GM12878 (cell line): ENCODE data around the gene NAP1L5. TPM values are rescaled to one million over a fixed set of nuclear protein-coding genes. Genes with fewer than 3 reads are reported as not detected.

Experiments
- ATAC-seq: fragments of 200-7000 bp; cut with Tn5 transposase; 3 replicates; pipeline ENCODE4 v1.9.1; 2020; ENCODE audit warnings: mild to moderate bottlenecking, moderate library complexity
- BruUV-seq: library from RNA; stranded (reverse); fragments of 400-500 nt; replicated peaks from 2 replicates; lab custom pipeline; 2021; lab: Mats Ljungman, UMichigan
- CTCF ChIA-PET: fragments of 300-600 bp; sonication (Branson Sonifier 250); formaldehyde crosslinking; extraction: SDS; loops from one replicate; lab custom pipeline; 2021; ENCODE audit warnings: inconsistent platforms; lab: Yijun Ruan, JAX
- POLR2A ChIA-PET: fragments of 350-600 bp; formaldehyde crosslinking; extraction: SDS; loops from one replicate; lab custom pipeline; 2021; ENCODE audit warnings: inconsistent platforms; lab: Charles Lee
- RAD21 ChIA-PET: fragments of 300-600 bp; sonication (Branson Sonifier 250); formaldehyde crosslinking; loops from one replicate; lab custom pipeline; 2023; ENCODE audit warnings: antibody characterized with exemption; ENCODE audit not compliant: unreplicated experiment; lab: Charles Lee
- SMC1A ChIA-PET: fragments of 300-600 bp; sonication (Branson Sonifier 250); formaldehyde crosslinking; loops from one replicate; lab custom pipeline; 2023; ENCODE audit not compliant: unreplicated experiment, uncharacterized antibody; lab: Charles Lee
- DNase-seq: peaks from one replicate; pipeline ENCODE4 v3.0.0-alpha.2; 2011; ENCODE audit warnings: low read depth, low spot score
- FAIRE-seq: peaks from 3 replicates; lab custom pipeline; 2011; peaks lifted over from hg19 to GRCh38; lab: Jason Lieb, UNC
- H2AFZ ChIP-seq: 2 replicates; pipeline ENCODE4 v1.6.0; 2011; ENCODE audit warnings: low read depth, low read length, control low read depth; ENCODE audit not compliant: control insufficient read depth
- H3K27ac ChIP-seq: 2 replicates; pipeline ENCODE4 v1.5.1; 2011; ENCODE audit warnings: control low read depth; ENCODE audit not compliant: control insufficient read depth, insufficient read depth
- H3K27me3 ChIP-seq, 2 experiments: replicated peaks in 1 of 2; 2 replicates each; pipeline versions ENCODE4 v1.6.0 to v1.6.1; 2011; ENCODE audit warnings: low read length in 1 of 2; ENCODE audit not compliant: control insufficient read depth in 2 of 2, insufficient read depth in 2 of 2
- H3K36me3 ChIP-seq, 2 experiments: 2 replicates each; pipeline ENCODE4 v1.5.1; 2011; ENCODE audit warnings: low read length in 1 of 2; ENCODE audit not compliant: control insufficient read depth in 2 of 2, insufficient read depth in 2 of 2
- H3K4me1 ChIP-seq: 2 replicates; pipeline ENCODE4 v1.6.1; 2011; ENCODE audit warnings: mild to moderate bottlenecking, low read length, moderate library complexity, mixed read lengths; ENCODE audit not compliant: control insufficient read depth, insufficient read depth
- H3K4me2 ChIP-seq: 2 replicates; pipeline ENCODE4 v1.6.0; 2011; ENCODE audit warnings: control low read depth; ENCODE audit not compliant: control insufficient read depth, insufficient read depth
- H3K4me3 ChIP-seq: fragments of 200-600 bp; sonication (generic); 2 replicates; pipeline ENCODE4 v1.5.1; 2016
- H3K79me2 ChIP-seq: 2 replicates; pipeline ENCODE4 v1.6.0; 2011; ENCODE audit warnings: low read length; ENCODE audit not compliant: control insufficient read depth, insufficient read depth
- H3K9ac ChIP-seq: 2 replicates; pipeline ENCODE4 v1.8.0; 2011; ENCODE audit warnings: low read length, control low read depth, mixed read lengths; ENCODE audit not compliant: control insufficient read depth, insufficient read depth
- H3K9me3 ChIP-seq: replicated peaks from 3 replicates; pipeline ENCODE4 v1.5.1; 2011; ENCODE audit warnings: mild to moderate bottlenecking, low read length; ENCODE audit not compliant: control insufficient read depth, insufficient read depth
- H4K20me1 ChIP-seq: 2 replicates; pipeline ENCODE4 v1.6.0; 2011; ENCODE audit not compliant: control insufficient read depth, insufficient read depth
- ATF7 ChIP-seq: fragments of 450-650 bp; IDR thresholded peaks from 2 replicates; pipeline ENCODE4 v1.6.1; 2016; ENCODE audit warnings: low read depth, mild to moderate bottlenecking
- IRF4 ChIP-seq: IDR thresholded peaks from 2 replicates; pipeline ENCODE4 v1.6.1; 2011; ENCODE audit warnings: low read depth, low read length
- SRF ChIP-seq, 2 experiments: IDR thresholded peaks; 2 replicates each; pipeline ENCODE4 v1.6.1; 2011; ENCODE audit warnings: low read depth in 2 of 2, low read length in 2 of 2, mild to moderate bottlenecking in 1 of 2, moderate library complexity in 1 of 2
- YBX1 ChIP-seq: fragments of 450-650 bp; IDR thresholded peaks from 2 replicates; pipeline ENCODE4 v1.6.1; 2016; ENCODE audit warnings: antibody characterized with exemption
- ZNF384 ChIP-seq: IDR thresholded peaks from 2 replicates; pipeline ENCODE4 v1.6.1; 2012; ENCODE audit warnings: low read depth, mild to moderate bottlenecking, low read length, improper control_type of control experiment, borderline replicate concordance
- ZSCAN29 ChIP-seq: fragments of 450-650 bp; IDR thresholded peaks from 2 replicates; pipeline ENCODE4 v1.6.1; 2017; ENCODE audit warnings: mild to moderate bottlenecking, moderate library complexity
- WGBS: methylation state at CpG from one replicate; pipeline ENCODE4 v1.1.6; 2016; ENCODE audit warnings: low lambda C conversion rate; ENCODE audit not compliant: insufficient replicate concordance, insufficient coverage; ENCODE audit errors: missing lambda C conversion rate; 5-methylcytosine and 5-hydroxymethylcytosine counted together
- in situ Hi-C: fragments of 300-500 bp; cut with MboI; formaldehyde crosslinking; loops from 9 replicates; pipeline ENCODE4 v1.14.3; 2018; ENCODE audit warnings: mixed read lengths
- intact Hi-C: fragments of 100-400 bp; cut with micrococcal nuclease; formaldehyde crosslinking; loops from one replicate; pipeline ENCODE4 v1.14.2; 2022; ENCODE audit not compliant: unreplicated experiment
- polyA plus RNA-seq, 11 experiments: library from polyadenylated mRNA; depleted of rRNA in 4 of 11; unstranded in 6 of 11; stranded (reverse) in 5 of 11; fragments of >200 nt; fragmentation: Nextera tagmentation in 4 of 11; fragmentation: Illumina TruSeq in 1 of 11; extraction: Ambion mirVana in 4 of 11; extraction: Trizol in 1 of 11; gene quantifications; 1 replicate in 1 of 11; 2 replicates in 10 of 11; pipeline versions ENCODE4 v1.2.1 to v1.2.3, GENCODE V29; 2011 to 2016; ENCODE audit warnings: inconsistent platforms in 2 of 11, missing spikeins in 2 of 11, low read depth in 1 of 11
- total RNA-seq, 4 experiments: library from RNA; depleted of rRNA in 3 of 4; stranded (reverse); fragments of >200 nt in 3 of 4; fragmentation: Illumina TruSeq in 1 of 4; extraction: Trizol in 1 of 4; gene quantifications; 2 replicates each; pipeline versions ENCODE4 v1.2.1 to v1.2.3, GENCODE V29; 2013 to 2021
- TF ChIP-seq, protein P1 (sequence below): IDR thresholded peaks from 2 replicates; pipeline ENCODE4 v1.6.1; 2011; ENCODE audit warnings: low read depth, mild to moderate bottlenecking, low read length, moderate library complexity, borderline replicate concordance; ENCODE audit errors: extremely low read depth

The NAP1L5 gene
- total and polyA plus RNA-seq, 10 of the 15 experiments (the other 5 are each of a cell fraction or from before 2014, with no cell fraction given) = 2.1 to 5.3 (median 3.7) TPM

DNA sequence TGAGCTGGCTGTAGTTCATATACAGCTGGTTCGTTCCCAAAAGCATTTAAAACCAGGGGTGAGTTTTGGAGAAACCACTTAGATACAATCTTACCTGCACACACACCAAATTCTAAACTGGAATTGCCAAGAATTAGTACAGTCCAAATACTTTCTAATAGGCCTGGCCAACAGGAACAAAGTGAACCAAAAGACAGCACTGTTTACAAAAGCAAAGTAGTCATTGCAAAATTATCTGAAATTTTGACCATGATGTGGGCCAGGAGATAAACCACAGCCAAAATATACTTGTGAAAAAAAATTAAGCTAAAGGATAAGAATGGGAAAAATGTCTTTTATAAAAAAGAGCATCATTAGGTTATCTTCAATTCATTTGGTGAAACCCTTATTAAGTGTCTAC is 37.9 kb upstream of the NAP1L5 start:
- POLR2A ChIA-PET = no interaction called here
- H3K4me2 ChIP-seq = no peak overlapping the region
- DNase-seq (no peak), FAIRE-seq (no peak), ATAC-seq (no peak)
- CTCF ChIA-PET = interaction anchor here (0.7 to 1.4 kb wide), 6 partner anchors 11 to 62 kb away, joined by 3 to 4 read pairs (median 3); no protein-coding TSS in a partner anchor
- intact Hi-C loops (no loop called here), in situ Hi-C loops (no loop called here)
- no peak overlapping the region for H3K27ac ChIP-seq
- no TSS peak for BruUV-seq
- WGBS = 22% methylated on average over 1 of the region's 1 CpG
- no peak overlapping the region for H2AFZ ChIP-seq
- H4K20me1 ChIP-seq = no peaks in the 10 kb centered on the region
- no peaks in the 10 kb centered on the region for H3K36me3 ChIP-seq
- no peaks in the 10 kb centered on the region for H3K9me3 ChIP-seq
- H3K4me1 ChIP-seq = no peaks in the 10 kb centered on the region
- no peaks in the 10 kb centered on the region for H3K79me2 ChIP-seq
- TF ChIP-seq ZSCAN29 (no peak), ZNF384 (no peak), ATF7 (no peak), SRF (IDR thresholded peaks at IDR 0.05; ENCODE audit: low read depth in 2 of 2, low read length in 2 of 2) (no peak), YBX1 (no peak), IRF4 (no peak)
- TF ChIP-seq, protein P1, sequence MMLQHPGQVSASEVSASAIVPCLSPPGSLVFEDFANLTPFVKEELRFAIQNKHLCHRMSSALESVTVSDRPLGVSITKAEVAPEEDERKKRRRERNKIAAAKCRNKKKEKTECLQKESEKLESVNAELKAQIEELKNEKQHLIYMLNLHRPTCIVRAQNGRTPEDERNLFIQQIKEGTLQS = no peak
- H3K4me3 ChIP-seq = no peak overlapping the region
- H3K9ac ChIP-seq = no peak overlapping the region
- SMC1A ChIA-PET = interaction anchor here (0.8 to 2.1 kb wide), 4 partner anchors 10 to 288 kb away, joined by 3 to 6 read pairs (median 4); no protein-coding TSS in a partner anchor
- RAD21 ChIA-PET = interaction anchor here (1.3 kb wide), 1 partner anchor 196 kb away, joined by 5 read pairs; no protein-coding TSS in a partner anchor
- H3K27me3 ChIP-seq = no peaks in the 10 kb centered on the region
